Measurements from ENCODE around the gene RPL31.

Gene RPL31

GRCh38 chr2:100997509-100998234, 4.4 kb upstream of the RPL31 start:
- no peak for DNase-seq

GRCh38 chr2:100998235-100998573, 3.9 kb upstream of the RPL31 start:
- DNase-seq: no peak

- no peak for DNase-seq
Observed at GRCh38 chr2:100999995-101000394, 2.1 kb upstream of the RPL31 start.

- DNase-seq: peak; percentile 46
Observed at GRCh38 chr2:101002562-101003277, 631 bp downstream of the RPL31 start.

GRCh38 chr2:101003278-101003775, 1.2 kb downstream of the RPL31 start:
- DNase-seq: peak; percentile 52

- DNase-seq: no peak
Observed at GRCh38 chr2:101004620-101005325, 2.7 kb downstream of the RPL31 start.

GRCh38 chr2:101006065-101006715, 4.1 kb downstream of the RPL31 start:
- no peak for DNase-seq

- DNase-seq: no peak
Observed at GRCh38 chr2:101007415-101008345, 5.6 kb downstream of the RPL31 start.

- DNase-seq: peak; percentile 45
Observed at GRCh38 chr2:101011152-101011551, 9.1 kb downstream of the RPL31 start.

- DNase-seq: no peak
Observed at GRCh38 chr2:101012054-101012705, 10.1 kb downstream of the RPL31 start.

GRCh38 chr2:101012706-101013181, 10.7 kb downstream of the RPL31 start:
- peak; percentile 52 for DNase-seq

- no peak for DNase-seq
Observed at GRCh38 chr2:101014264-101014857, 12.3 kb downstream of the RPL31 start.

GRCh38 chr2:101017371-101017770, 15.3 kb downstream of the RPL31 start:
- DNase-seq: no peak

GRCh38 chr2:101018934-101019333, 16.8 kb downstream of the RPL31 start:
- DNase-seq: no peak

GRCh38 chr2:101022221-101022620, 20.1 kb downstream of the RPL31 start:
- DNase-seq: peak; percentile 34

- no peak for DNase-seq
Observed at GRCh38 chr2:101023327-101024107, 21.4 kb downstream of the RPL31 start.

- DNase-seq: no peak
Observed at GRCh38 chr2:101025561-101025960, 23.5 kb downstream of the RPL31 start.

GRCh38 chr2:101026253-101026701, 24.2 kb downstream of the RPL31 start:
- DNase-seq: no peak

GRCh38 chr2:101026923-101027469, 24.9 kb downstream of the RPL31 start:
- DNase-seq: no peak

- no peak for DNase-seq
Observed at GRCh38 chr2:101027852-101028251, 25.8 kb downstream of the RPL31 start.
